ENCODE results near the gene DOCK9.

The DOCK9 gene

DNA sequence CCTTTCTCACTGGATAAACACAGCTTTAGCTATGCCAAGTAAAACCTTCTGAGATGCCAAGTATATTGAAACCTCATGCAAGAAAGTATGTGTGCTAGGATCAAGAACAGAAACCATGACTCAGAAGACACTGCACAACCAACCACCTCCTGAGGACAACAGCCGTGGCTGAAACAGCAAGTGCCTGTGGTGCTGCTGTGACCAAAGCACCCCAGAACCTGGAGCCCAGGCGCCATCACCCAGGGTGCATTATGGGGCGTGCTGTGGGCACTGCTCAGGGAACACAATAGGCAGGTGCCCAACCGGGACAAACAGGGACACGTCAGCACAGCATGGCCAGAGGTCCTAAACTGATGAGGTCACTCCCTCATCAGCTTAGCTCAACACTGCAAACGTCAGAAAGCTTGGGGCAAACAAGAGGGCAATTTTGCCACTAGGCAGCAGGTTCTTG lies 124.1 kb downstream of the DOCK9 start:
- peak overlapping the region; percentile 46; the same call in 1 of the 2 replicates for H3K9ac ChIP-seq (ENCODE audit: low read length)
- no peaks in the 10 kb centered on the region for H3K36me3 ChIP-seq (replicated peaks; ENCODE audit: insufficient read depth, low read length)

DNA sequence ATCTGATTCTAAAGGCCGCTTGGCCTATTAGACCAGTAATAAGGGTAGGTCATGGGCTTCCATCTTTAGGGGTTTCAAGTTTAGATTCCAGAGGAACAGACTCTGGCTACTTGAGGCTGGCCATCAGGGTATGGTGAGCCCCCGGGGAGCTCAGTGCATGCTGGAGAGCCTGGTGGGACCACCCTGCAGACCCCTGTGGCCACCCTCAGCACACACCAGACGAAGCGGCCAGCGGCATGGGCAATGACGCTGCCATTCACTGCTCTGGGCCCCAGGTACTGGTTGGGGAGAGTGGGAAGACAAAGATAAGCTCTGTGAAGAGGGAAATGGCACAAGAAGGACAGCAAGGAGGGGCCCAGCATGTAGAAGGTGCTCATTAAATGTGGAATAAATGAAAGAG lies 126.6 kb downstream of the DOCK9 start:
- no peaks in the 10 kb centered on the region for H3K79me2 ChIP-seq (ENCODE audit: low read length)
- H3K4me1 ChIP-seq (ENCODE audit: low read length) = peaks cover 17% of the 10 kb centered on the region
- peaks cover 16% of the 10 kb centered on the region for H3F3A ChIP-seq (ENCODE audit: insufficient read depth, low read length)
- DNase-seq = no peak
- no peaks in the 10 kb centered on the region for H3K9me2 ChIP-seq (replicated peaks; ENCODE audit: insufficient read depth, low read length)
- no peak overlapping the region for H3K27ac ChIP-seq (ENCODE audit: low read length)
- H3K4me2 ChIP-seq (ENCODE audit: low read depth, low read length) = no peak overlapping the region
- no peaks in the 10 kb centered on the region for H4K20me1 ChIP-seq (ENCODE audit: insufficient read depth, low read length)
- no peaks in the 10 kb centered on the region for H3K9me3 ChIP-seq (replicated peaks; ENCODE audit: insufficient read depth, low read length)
- no peak overlapping the region for H3K9ac ChIP-seq (ENCODE audit: low read length)
- TF ChIP-seq EZH2phosphoT487 (IDR thresholded peaks at IDR 0.05; ENCODE audit: low read length) (no peak), EZH2 (optimal IDR thresholded peaks at IDR 0.05; ENCODE audit: low read depth, low read length) (no peak)
- TF ChIP-seq, protein P1, sequence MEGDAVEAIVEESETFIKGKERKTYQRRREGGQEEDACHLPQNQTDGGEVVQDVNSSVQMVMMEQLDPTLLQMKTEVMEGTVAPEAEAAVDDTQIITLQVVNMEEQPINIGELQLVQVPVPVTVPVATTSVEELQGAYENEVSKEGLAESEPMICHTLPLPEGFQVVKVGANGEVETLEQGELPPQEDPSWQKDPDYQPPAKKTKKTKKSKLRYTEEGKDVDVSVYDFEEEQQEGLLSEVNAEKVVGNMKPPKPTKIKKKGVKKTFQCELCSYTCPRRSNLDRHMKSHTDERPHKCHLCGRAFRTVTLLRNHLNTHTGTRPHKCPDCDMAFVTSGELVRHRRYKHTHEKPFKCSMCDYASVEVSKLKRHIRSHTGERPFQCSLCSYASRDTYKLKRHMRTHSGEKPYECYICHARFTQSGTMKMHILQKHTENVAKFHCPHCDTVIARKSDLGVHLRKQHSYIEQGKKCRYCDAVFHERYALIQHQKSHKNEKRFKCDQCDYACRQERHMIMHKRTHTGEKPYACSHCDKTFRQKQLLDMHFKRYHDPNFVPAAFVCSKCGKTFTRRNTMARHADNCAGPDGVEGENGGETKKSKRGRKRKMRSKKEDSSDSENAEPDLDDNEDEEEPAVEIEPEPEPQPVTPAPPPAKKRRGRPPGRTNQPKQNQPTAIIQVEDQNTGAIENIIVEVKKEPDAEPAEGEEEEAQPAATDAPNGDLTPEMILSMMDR (IDR thresholded peaks at IDR 0.05; ENCODE audit: low read length) = no peak
- no peak overlapping the region for H2AFZ ChIP-seq (ENCODE audit: low read length)
- H3K4me3 ChIP-seq (ENCODE audit: low read length) = no peak overlapping the region
- no peaks in the 10 kb centered on the region for H3K27me3 ChIP-seq (replicated peaks; ENCODE audit: insufficient read depth, low read length)
- H3K36me3 ChIP-seq (replicated peaks; ENCODE audit: insufficient read depth, low read length) = no peaks in the 10 kb centered on the region

More for the DNA sequence above, 124.1 kb downstream of the DOCK9 start:
- Histone ChIP-seq H2AFZ (ENCODE audit: low read length) (peak overlapping the region; percentile 14; the same call in 1 of the 2 replicates), H3K27ac (ENCODE audit: low read length) (peak overlapping the region; percentile 83), H3K4me3 (ENCODE audit: low read length) (peak overlapping the region; percentile 18; the same call in 1 of the 2 replicates), H3K27me3 (replicated peaks; ENCODE audit: insufficient read depth, low read length) (no peaks in the 10 kb centered on the region), H3K79me2 (ENCODE audit: low read length) (no peaks in the 10 kb centered on the region), H3K9me2 (replicated peaks; ENCODE audit: insufficient read depth, low read length) (no peaks in the 10 kb centered on the region), H3K4me2 (ENCODE audit: low read depth, low read length) (peak overlapping the region; percentile 32; the same call in 1 of the 2 replicates), H4K20me1 (ENCODE audit: insufficient read depth, low read length) (no peaks in the 10 kb centered on the region), H3K9me3 (replicated peaks; ENCODE audit: insufficient read depth, low read length) (no peaks in the 10 kb centered on the region), H3K4me1 (ENCODE audit: low read length) (peaks cover 17% of the 10 kb centered on the region), H3F3A (ENCODE audit: insufficient read depth, low read length) (peaks cover 16% of the 10 kb centered on the region)
- peak; percentile 96 for DNase-seq
- TF ChIP-seq, protein P1 (IDR thresholded peaks at IDR 0.05; ENCODE audit: low read length) = no peak
- TF ChIP-seq EZH2 (optimal IDR thresholded peaks at IDR 0.05; ENCODE audit: low read depth, low read length) (no peak), EZH2phosphoT487 (IDR thresholded peaks at IDR 0.05; ENCODE audit: low read length) (no peak)

DNA sequence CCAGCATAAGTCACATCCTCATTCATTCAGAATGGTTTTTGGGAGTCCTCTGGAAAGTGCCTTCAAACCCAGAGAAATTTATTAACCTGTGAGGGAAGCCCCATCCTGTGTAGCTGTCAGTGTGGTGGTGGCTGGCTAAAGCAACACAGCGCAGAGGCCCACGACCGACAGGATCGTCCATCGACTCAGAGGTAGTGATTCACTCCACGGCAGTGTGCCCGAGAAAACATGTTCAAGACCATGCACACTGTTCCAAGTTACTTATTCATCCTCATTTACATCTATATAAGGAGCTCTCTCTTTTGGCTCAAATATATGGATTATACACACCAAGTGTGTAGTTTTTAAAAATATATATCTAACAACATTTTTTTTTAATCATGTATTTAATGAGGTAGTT lies 129.1 kb downstream of the DOCK9 start:
- TF ChIP-seq EZH2phosphoT487 (IDR thresholded peaks at IDR 0.05; ENCODE audit: low read length) = no peak
- no peak for TF ChIP-seq EZH2 (optimal IDR thresholded peaks at IDR 0.05; ENCODE audit: low read depth, low read length)
- TF ChIP-seq, protein P1 (IDR thresholded peaks at IDR 0.05; ENCODE audit: low read length) = no peak
- H4K20me1 ChIP-seq (ENCODE audit: insufficient read depth, low read length) = no peaks in the 10 kb centered on the region
- no peak overlapping the region for H3K4me2 ChIP-seq (ENCODE audit: low read depth, low read length)
- no peak overlapping the region for H3K9ac ChIP-seq (ENCODE audit: low read length)
- H3K9me3 ChIP-seq (replicated peaks; ENCODE audit: insufficient read depth, low read length) = no peaks in the 10 kb centered on the region
- peaks cover 7% of the 10 kb centered on the region for H3F3A ChIP-seq (ENCODE audit: insufficient read depth, low read length)
- peaks cover 11% of the 10 kb centered on the region for H3K4me1 ChIP-seq (ENCODE audit: low read length)
- H3K4me3 ChIP-seq (ENCODE audit: low read length) = no peak overlapping the region
- H3K27me3 ChIP-seq (replicated peaks; ENCODE audit: insufficient read depth, low read length) = no peaks in the 10 kb centered on the region
- H3K36me3 ChIP-seq (replicated peaks; ENCODE audit: insufficient read depth, low read length) = no peaks in the 10 kb centered on the region
- H3K9me2 ChIP-seq (replicated peaks; ENCODE audit: insufficient read depth, low read length) = no peaks in the 10 kb centered on the region
- no peak overlapping the region for H2AFZ ChIP-seq (ENCODE audit: low read length)
- DNase-seq = no peak
- H3K27ac ChIP-seq (ENCODE audit: low read length) = no peak overlapping the region
- H3K79me2 ChIP-seq (ENCODE audit: low read length) = no peaks in the 10 kb centered on the region
